GM23338 (cell line): ENCODE results near the gene TMPRSS11E. TPM values are rescaled to one million over a fixed set of nuclear protein-coding genes. Genes with fewer than 3 reads are reported as not detected.

Experiments
- ATAC-seq: fragments of 200-7000 bp; cut with Tn5 transposase; 3 replicates; pipeline ENCODE4 v1.9.1; 2020
- DNase-seq: peaks from one replicate; pipeline ENCODE4 v3.0.0-alpha.2; 2015; ENCODE audit warnings: low spot score
- H2AFZ ChIP-seq: fragments of 200-600 bp; sonication (generic); 2 replicates; pipeline ENCODE4 v1.8.0; 2016; ENCODE audit warnings: antibody characterized with exemption, mild to moderate bottlenecking, moderate library complexity
- H3F3A ChIP-seq: fragments of 200-600 bp; sonication (generic); replicated peaks from 2 replicates; pipeline ENCODE4 v1.8.0; 2017; ENCODE audit warnings: antibody characterized with exemption, mixed run types, low read depth
- H3K27ac ChIP-seq: fragments of 200-600 bp; sonication (generic); 2 replicates; pipeline ENCODE4 v1.6.1; 2016; ENCODE audit warnings: low read depth
- H3K27me3 ChIP-seq: fragments of 200-600 bp; sonication (generic); 2 replicates; pipeline ENCODE4 v1.8.0; 2016; ENCODE audit warnings: mild to moderate bottlenecking, mixed run types, moderate library complexity; ENCODE audit not compliant: insufficient read depth
- H3K36me3 ChIP-seq: fragments of 200-600 bp; sonication (generic); 2 replicates; pipeline ENCODE4 v1.8.0; 2016; ENCODE audit warnings: mild to moderate bottlenecking; ENCODE audit not compliant: insufficient read depth
- H3K4me1 ChIP-seq: fragments of 200-600 bp; sonication (generic); 2 replicates; pipeline ENCODE4 v1.8.0; 2016; ENCODE audit warnings: mild to moderate bottlenecking, moderate library complexity; ENCODE audit not compliant: insufficient read depth
- H3K4me2 ChIP-seq: fragments of 200-600 bp; sonication (generic); 2 replicates; pipeline ENCODE4 v1.7.1; 2017; ENCODE audit warnings: mixed run types
- H3K4me3 ChIP-seq: fragments of 200-600 bp; sonication (generic); 2 replicates; pipeline ENCODE4 v1.6.1; 2016; ENCODE audit warnings: mixed run types
- H3K79me2 ChIP-seq: fragments of 200-600 bp; sonication (generic); replicated peaks from 2 replicates; pipeline ENCODE4 v1.8.0; 2017; ENCODE audit warnings: mild to moderate bottlenecking; ENCODE audit not compliant: insufficient read depth
- H3K9me2 ChIP-seq: fragments of 200-600 bp; sonication (generic); 2 replicates; pipeline ENCODE4 v1.8.0; 2017; ENCODE audit not compliant: insufficient read depth
- H4K20me1 ChIP-seq: fragments of 200-600 bp; sonication (generic); replicated peaks from 2 replicates; pipeline ENCODE4 v1.8.0; 2017; ENCODE audit warnings: mild to moderate bottlenecking; ENCODE audit not compliant: insufficient read depth
- H3K27ac Mint-ChIP-seq: 2 replicates; pipeline ENCODE4 v1.8.0; 2020; ENCODE audit warnings: inconsistent platforms, mild to moderate bottlenecking, moderate library complexity, mixed read lengths
- H3K27me3 Mint-ChIP-seq: 3 replicates; pipeline ENCODE4 v1.8.0; 2022; ENCODE audit warnings: low read depth, mild to moderate bottlenecking, moderate library complexity, mixed read lengths, inconsistent platforms; ENCODE audit not compliant: insufficient read depth, poor library complexity
- H3K36me3 Mint-ChIP-seq: 3 replicates; pipeline ENCODE4 v1.8.0; 2021; ENCODE audit warnings: low read depth, mild to moderate bottlenecking, inconsistent platforms, moderate library complexity, mixed read lengths
- H3K4me1 Mint-ChIP-seq: 3 replicates; pipeline ENCODE4 v1.8.0; 2020; ENCODE audit warnings: mild to moderate bottlenecking, inconsistent platforms, mixed read lengths
- H3K4me3 Mint-ChIP-seq: 3 replicates; pipeline ENCODE4 v1.8.0; 2021; ENCODE audit warnings: moderate library complexity, mild to moderate bottlenecking, inconsistent platforms, mixed read lengths
- H3K9me3 Mint-ChIP-seq: 3 replicates; pipeline ENCODE4 v1.8.0; 2020; ENCODE audit warnings: moderate library complexity, mild to moderate bottlenecking, inconsistent platforms, mixed read lengths
- CREB1 ChIP-seq: fragments of 250-450 bp; sonication (Bioruptor Pico); IDR thresholded peaks from 2 replicates; pipeline ENCODE4 v1.5.0; 2020; ENCODE audit warnings: low read depth, mild to moderate bottlenecking, moderate library complexity
- EZH2phosphoT487 ChIP-seq: fragments of 200-600 bp; sonication (generic); IDR thresholded peaks from one replicate; pipeline ENCODE4 v1.8.1; 2018; ENCODE audit warnings: antibody characterized with exemption; ENCODE audit not compliant: unreplicated experiment
- NANOG ChIP-seq: IDR thresholded peaks from 2 replicates; pipeline ENCODE4 v1.6.1; 2016; ENCODE audit warnings: antibody characterized with exemption, borderline replicate concordance
- POLR2AphosphoS5 ChIP-seq: IDR thresholded peaks from 2 replicates; pipeline ENCODE4 v1.6.1; 2016; ENCODE audit warnings: antibody characterized with exemption, low read depth
- STAT1 ChIP-seq: IDR thresholded peaks from one replicate; pipeline ENCODE4 v1.6.1; 2016; ENCODE audit warnings: antibody characterized with exemption; ENCODE audit not compliant: unreplicated experiment
- ZNF114 ChIP-seq: fragments of 250-450 bp; sonication (Bioruptor Pico); IDR thresholded peaks from 2 replicates; pipeline ENCODE4 v1.5.0; 2020; ENCODE audit warnings: mild to moderate bottlenecking, moderate library complexity
- ZNF331 ChIP-seq: fragments of 250-450 bp; sonication (Bioruptor Pico); IDR thresholded peaks from 2 replicates; pipeline ENCODE4 v1.5.0; 2020; ENCODE audit warnings: low read depth, mild to moderate bottlenecking, moderate library complexity
- polyA plus RNA-seq: library from polyadenylated mRNA; unstranded; fragments of >200 nt; fragmentation: Nextera tagmentation; extraction: Ambion mirVana; gene quantifications from 2 replicates; pipeline ENCODE4 v1.2.1, GENCODE V29; 2016
- total RNA-seq: library from RNA; depleted of rRNA; stranded (reverse); fragments of >200 nt; shearing (Covaris generic); gene quantifications from 2 replicates; pipeline ENCODE4 v1.2.3, GENCODE V29; 2014
- TF ChIP-seq, protein P1 (sequence below): IDR thresholded peaks from one replicate; pipeline ENCODE4 v1.6.1; 2018; ENCODE audit warnings: antibody characterized with exemption; ENCODE audit not compliant: unreplicated experiment
- TF ChIP-seq, protein P2 (sequence below): fragments of 250-450 bp; sonication (Bioruptor Pico); IDR thresholded peaks from 2 replicates; pipeline ENCODE4 v1.5.0; 2020; ENCODE audit warnings: mild to moderate bottlenecking, moderate library complexity

The TMPRSS11E gene
- total and polyA plus RNA-seq, 2 experiments from 2014 or later = 0.44 to 1.4 TPM

DNA sequence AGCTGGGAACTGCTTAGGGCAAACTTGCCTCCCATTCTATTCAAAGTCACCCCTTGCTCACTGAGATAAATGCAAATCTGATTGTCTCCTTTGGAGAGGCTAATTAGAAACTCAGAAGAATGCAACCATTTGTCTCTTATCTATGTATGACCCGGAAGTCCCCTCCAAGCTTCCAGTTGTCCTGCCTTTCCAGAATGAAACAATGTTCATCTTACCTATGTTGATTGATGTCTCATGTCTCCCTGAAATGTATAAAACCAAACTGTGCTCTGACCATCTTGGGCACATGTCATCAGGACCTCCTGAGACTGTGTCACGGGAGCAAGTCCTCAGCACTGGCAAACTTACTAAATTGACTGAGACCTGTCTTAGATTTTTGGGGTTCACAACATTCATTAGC is 37.1 kb upstream of the TMPRSS11E start:
- peak overlapping the region; percentile 64 for H3K4me2 ChIP-seq
- Mint-ChIP-seq H3K9me3 (peaks cover 3% of the 10 kb centered on the region; the same call in 2 of the 3 replicates), H3K4me3 (no peak overlapping the region), H3K27me3 (peaks cover 10% of the 10 kb centered on the region), H3K27ac (peak overlapping the region; percentile 94), H3K36me3 (peaks cover 34% of the 10 kb centered on the region), H3K4me1 (peaks cover 58% of the 10 kb centered on the region)
- H3K36me3 ChIP-seq = no peaks in the 10 kb centered on the region
- peaks cover 36% of the 10 kb centered on the region for H3K4me1 ChIP-seq
- no peak overlapping the region for H2AFZ ChIP-seq
- TF ChIP-seq, protein P1, sequence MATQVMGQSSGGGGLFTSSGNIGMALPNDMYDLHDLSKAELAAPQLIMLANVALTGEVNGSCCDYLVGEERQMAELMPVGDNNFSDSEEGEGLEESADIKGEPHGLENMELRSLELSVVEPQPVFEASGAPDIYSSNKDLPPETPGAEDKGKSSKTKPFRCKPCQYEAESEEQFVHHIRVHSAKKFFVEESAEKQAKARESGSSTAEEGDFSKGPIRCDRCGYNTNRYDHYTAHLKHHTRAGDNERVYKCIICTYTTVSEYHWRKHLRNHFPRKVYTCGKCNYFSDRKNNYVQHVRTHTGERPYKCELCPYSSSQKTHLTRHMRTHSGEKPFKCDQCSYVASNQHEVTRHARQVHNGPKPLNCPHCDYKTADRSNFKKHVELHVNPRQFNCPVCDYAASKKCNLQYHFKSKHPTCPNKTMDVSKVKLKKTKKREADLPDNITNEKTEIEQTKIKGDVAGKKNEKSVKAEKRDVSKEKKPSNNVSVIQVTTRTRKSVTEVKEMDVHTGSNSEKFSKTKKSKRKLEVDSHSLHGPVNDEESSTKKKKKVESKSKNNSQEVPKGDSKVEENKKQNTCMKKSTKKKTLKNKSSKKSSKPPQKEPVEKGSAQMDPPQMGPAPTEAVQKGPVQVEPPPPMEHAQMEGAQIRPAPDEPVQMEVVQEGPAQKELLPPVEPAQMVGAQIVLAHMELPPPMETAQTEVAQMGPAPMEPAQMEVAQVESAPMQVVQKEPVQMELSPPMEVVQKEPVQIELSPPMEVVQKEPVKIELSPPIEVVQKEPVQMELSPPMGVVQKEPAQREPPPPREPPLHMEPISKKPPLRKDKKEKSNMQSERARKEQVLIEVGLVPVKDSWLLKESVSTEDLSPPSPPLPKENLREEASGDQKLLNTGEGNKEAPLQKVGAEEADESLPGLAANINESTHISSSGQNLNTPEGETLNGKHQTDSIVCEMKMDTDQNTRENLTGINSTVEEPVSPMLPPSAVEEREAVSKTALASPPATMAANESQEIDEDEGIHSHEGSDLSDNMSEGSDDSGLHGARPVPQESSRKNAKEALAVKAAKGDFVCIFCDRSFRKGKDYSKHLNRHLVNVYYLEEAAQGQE = no peak
- peak; percentile 85 for TF ChIP-seq NANOG
- H3K9me2 ChIP-seq = no peaks in the 10 kb centered on the region
- ATAC-seq (no peak), DNase-seq (peak; percentile 49)
- no peaks in the 10 kb centered on the region for H4K20me1 ChIP-seq
- H3K27me3 ChIP-seq = no peaks in the 10 kb centered on the region
- H3K4me3 ChIP-seq = no peak overlapping the region
- peak overlapping the region; percentile 100 for H3K27ac ChIP-seq
- H3K79me2 ChIP-seq = no peaks in the 10 kb centered on the region
- H3F3A ChIP-seq = peaks cover 17% of the 10 kb centered on the region; the same call in 1 of the 2 replicates

DNA sequence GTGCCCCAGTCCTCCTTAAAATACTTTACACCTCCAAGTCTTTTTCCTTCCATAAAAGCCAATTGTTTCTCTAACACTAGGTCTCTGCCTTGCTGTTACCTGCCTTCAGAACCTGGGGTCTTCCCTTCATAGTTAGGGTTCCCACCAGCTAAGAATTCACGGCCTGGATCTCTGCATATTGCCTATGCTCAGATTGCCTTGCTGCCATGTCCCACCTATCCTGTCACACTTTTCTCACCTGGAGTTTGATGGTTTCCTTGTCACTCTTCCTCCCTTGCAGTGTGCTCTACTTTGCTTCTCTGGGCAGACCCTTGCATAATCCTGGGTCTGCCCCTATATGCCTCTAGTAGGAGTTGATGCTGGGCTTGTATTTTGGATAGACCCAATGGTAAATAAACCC is 36.6 kb upstream of the TMPRSS11E start:
- Mint-ChIP-seq H3K36me3 (peaks cover 36% of the 10 kb centered on the region), H3K9me3 (peaks cover 3% of the 10 kb centered on the region; the same call in 2 of the 3 replicates), H3K27me3 (peaks cover 8% of the 10 kb centered on the region), H3K4me3 (no peak overlapping the region; the same call in 2 of the 3 replicates), H3K4me1 (peaks cover 57% of the 10 kb centered on the region), H3K27ac (peak overlapping the region; percentile 94)
- no peaks in the 10 kb centered on the region for H4K20me1 ChIP-seq
- no peak overlapping the region for H2AFZ ChIP-seq
- no peaks in the 10 kb centered on the region for H3K27me3 ChIP-seq
- ATAC-seq = no peak
- peaks cover 12% of the 10 kb centered on the region; the same call in 1 of the 2 replicates for H3F3A ChIP-seq
- H3K9me2 ChIP-seq = no peaks in the 10 kb centered on the region
- H3K4me1 ChIP-seq = peaks cover 37% of the 10 kb centered on the region
- DNase-seq = no peak
- no peaks in the 10 kb centered on the region for H3K79me2 ChIP-seq
- peak overlapping the region; percentile 100 for H3K27ac ChIP-seq
- no peaks in the 10 kb centered on the region for H3K36me3 ChIP-seq
- H3K4me2 ChIP-seq = no peak overlapping the region
- no peak overlapping the region for H3K4me3 ChIP-seq
- TF ChIP-seq CREB1 (CRISPR knock-in tag) (no peak), STAT1 (no peak), ZNF331 (no peak), EZH2phosphoT487 (no peak), NANOG (no peak), POLR2AphosphoS5 (no peak), ZNF114 (CRISPR knock-in tag) (no peak)
- TF ChIP-seq, protein P2, sequence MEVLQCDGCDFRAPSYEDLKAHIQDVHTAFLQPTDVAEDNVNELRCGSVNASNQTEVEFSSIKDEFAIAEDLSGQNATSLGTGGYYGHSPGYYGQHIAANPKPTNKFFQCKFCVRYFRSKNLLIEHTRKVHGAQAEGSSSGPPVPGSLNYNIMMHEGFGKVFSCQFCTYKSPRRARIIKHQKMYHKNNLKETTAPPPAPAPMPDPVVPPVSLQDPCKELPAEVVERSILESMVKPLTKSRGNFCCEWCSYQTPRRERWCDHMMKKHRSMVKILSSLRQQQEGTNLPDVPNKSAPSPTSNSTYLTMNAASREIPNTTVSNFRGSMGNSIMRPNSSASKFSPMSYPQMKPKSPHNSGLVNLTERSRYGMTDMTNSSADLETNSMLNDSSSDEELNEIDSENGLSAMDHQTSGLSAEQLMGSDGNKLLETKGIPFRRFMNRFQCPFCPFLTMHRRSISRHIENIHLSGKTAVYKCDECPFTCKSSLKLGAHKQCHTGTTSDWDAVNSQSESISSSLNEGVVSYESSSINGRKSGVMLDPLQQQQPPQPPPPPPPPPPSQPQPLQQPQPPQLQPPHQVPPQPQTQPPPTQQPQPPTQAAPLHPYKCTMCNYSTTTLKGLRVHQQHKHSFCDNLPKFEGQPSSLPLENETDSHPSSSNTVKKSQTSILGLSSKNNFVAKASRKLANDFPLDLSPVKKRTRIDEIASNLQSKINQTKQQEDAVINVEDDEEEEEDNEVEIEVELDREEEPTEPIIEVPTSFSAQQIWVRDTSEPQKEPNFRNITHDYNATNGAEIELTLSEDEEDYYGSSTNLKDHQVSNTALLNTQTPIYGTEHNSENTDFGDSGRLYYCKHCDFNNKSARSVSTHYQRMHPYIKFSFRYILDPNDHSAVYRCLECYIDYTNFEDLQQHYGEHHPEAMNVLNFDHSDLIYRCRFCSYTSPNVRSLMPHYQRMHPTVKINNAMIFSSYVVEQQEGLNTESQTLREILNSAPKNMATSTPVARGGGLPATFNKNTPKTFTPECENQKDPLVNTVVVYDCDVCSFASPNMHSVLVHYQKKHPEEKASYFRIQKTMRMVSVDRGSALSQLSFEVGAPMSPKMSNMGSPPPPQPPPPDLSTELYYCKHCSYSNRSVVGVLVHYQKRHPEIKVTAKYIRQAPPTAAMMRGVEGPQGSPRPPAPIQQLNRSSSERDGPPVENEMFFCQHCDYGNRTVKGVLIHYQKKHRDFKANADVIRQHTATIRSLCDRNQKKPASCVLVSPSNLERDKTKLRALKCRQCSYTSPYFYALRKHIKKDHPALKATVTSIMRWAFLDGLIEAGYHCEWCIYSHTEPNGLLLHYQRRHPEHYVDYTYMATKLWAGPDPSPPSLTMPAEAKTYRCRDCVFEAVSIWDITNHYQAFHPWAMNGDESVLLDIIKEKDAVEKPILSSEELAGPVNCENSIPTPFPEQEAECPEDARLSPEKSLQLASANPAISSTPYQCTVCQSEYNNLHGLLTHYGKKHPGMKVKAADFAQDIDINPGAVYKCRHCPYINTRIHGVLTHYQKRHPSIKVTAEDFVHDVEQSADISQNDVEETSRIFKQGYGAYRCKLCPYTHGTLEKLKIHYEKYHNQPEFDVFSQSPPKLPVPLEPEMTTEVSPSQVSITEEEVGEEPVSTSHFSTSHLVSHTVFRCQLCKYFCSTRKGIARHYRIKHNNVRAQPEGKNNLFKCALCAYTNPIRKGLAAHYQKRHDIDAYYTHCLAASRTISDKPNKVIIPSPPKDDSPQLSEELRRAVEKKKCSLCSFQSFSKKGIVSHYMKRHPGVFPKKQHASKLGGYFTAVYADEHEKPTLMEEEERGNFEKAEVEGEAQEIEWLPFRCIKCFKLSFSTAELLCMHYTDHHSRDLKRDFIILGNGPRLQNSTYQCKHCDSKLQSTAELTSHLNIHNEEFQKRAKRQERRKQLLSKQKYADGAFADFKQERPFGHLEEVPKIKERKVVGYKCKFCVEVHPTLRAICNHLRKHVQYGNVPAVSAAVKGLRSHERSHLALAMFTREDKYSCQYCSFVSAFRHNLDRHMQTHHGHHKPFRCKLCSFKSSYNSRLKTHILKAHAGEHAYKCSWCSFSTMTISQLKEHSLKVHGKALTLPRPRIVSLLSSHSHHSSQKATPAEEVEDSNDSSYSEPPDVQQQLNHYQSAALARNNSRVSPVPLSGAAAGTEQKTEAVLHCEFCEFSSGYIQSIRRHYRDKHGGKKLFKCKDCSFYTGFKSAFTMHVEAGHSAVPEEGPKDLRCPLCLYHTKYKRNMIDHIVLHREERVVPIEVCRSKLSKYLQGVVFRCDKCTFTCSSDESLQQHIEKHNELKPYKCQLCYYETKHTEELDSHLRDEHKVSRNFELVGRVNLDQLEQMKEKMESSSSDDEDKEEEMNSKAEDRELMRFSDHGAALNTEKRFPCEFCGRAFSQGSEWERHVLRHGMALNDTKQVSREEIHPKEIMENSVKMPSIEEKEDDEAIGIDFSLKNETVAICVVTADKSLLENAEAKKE (CRISPR knock-in tag) = no peak
- TF ChIP-seq, protein P1 = no peak
